K562 (cell line): ENCODE data around the gene TYW5.

Experiments used
- CREB1 ChIP-seq, 2 experiments: sonication (generic) in 1 of 2; formaldehyde crosslinking in 1 of 2; IDR thresholded peaks; 2 replicates each; pipeline versions ENCODE4 v1.6.1 to v1.8.0; 2012 to 2022; ENCODE audit warnings: inconsistent platforms in 1 of 2, mild to moderate bottlenecking in 1 of 2, missing genetic modification reagents in 1 of 2, moderate library complexity in 1 of 2
- FOXK1 ChIP-seq: sonication (generic); formaldehyde crosslinking; IDR thresholded peaks from 2 replicates; pipeline ENCODE4 v1.8.0; 2022; ENCODE audit warnings: missing genetic modification reagents, mild to moderate bottlenecking, borderline replicate concordance
- MAFF ChIP-seq: IDR thresholded peaks from 2 replicates; pipeline ENCODE4 v1.6.1; 2012; ENCODE audit warnings: low read length, improper control_type of control experiment
- MYC ChIP-seq, 2 experiments: fragments of 250-450 bp in 1 of 2; sonication (Bioruptor Pico) in 1 of 2; IDR thresholded peaks; 2 replicates each; pipeline versions ENCODE4 v1.5.1 to v1.6.1; 2012 to 2021; ENCODE audit warnings: low read depth in 2 of 2, borderline replicate concordance in 1 of 2, improper control_type of control experiment in 1 of 2, low read length in 1 of 2, mild to moderate bottlenecking in 1 of 2, moderate library complexity in 1 of 2
- NR1H2 ChIP-seq: sonication (generic); formaldehyde crosslinking; IDR thresholded peaks from 2 replicates; pipeline ENCODE4 v1.4.0; 2020; ENCODE audit warnings: mild to moderate bottlenecking, missing genetic modification reagents
- ZFX ChIP-seq: sonication (generic); formaldehyde crosslinking; IDR thresholded peaks from 2 replicates; pipeline ENCODE4 v1.8.0; 2022; ENCODE audit warnings: mild to moderate bottlenecking, missing genetic modification reagents, moderate library complexity
- TF ChIP-seq, protein P1 (sequence below), 3 experiments: IDR thresholded peaks in 2 of 3; conservative IDR thresholded peaks in 1 of 3; 2 replicates each; pipeline ENCODE4 v1.5.1; 2011 to 2012; ENCODE audit warnings: low read length in 3 of 3, mild to moderate bottlenecking in 3 of 3, control low read depth in 2 of 3, improper control_type of control experiment in 1 of 3, inconsistent platforms in 1 of 3, low read depth in 1 of 3, mixed read lengths in 1 of 3, moderate library complexity in 1 of 3; ENCODE audit not compliant: insufficient read depth in 2 of 3

DNA sequence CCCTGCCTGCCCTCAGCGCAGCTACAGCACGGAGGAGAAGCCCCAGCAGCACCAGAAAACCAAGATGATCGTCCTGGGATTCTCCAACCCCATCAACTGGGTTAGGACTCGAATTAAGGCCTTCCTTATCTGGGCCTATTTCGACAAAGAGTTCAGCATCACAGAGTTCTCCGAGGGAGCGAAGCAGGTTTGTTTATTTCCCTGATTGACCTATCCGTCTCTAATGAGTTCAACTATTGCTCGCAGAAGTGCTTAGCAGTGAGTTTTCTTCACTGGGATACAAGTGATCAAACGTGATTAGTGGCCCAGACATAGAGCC lies 730 bp upstream of the TYW5 start:
- TF ChIP-seq NR1H2 (no peak), ZFX (CRISPR knock-in tag) (peak; percentile 72), MYC (IDR thresholded peaks at IDR 0.05; ENCODE audit: low read depth, low read length) (no peak), MYC (CRISPR knock-in tag; IDR thresholded peaks at IDR 0.05; ENCODE audit: borderline replicate concordance, low read depth) (no peak), FOXK1 (CRISPR knock-in tag) (no peak), MAFF (no peak), CREB1 (IDR thresholded peaks at IDR 0.05) (no peak), CREB1 (CRISPR knock-in tag; IDR thresholded peaks at IDR 0.05) (no peak)
- TF ChIP-seq, protein P1, sequence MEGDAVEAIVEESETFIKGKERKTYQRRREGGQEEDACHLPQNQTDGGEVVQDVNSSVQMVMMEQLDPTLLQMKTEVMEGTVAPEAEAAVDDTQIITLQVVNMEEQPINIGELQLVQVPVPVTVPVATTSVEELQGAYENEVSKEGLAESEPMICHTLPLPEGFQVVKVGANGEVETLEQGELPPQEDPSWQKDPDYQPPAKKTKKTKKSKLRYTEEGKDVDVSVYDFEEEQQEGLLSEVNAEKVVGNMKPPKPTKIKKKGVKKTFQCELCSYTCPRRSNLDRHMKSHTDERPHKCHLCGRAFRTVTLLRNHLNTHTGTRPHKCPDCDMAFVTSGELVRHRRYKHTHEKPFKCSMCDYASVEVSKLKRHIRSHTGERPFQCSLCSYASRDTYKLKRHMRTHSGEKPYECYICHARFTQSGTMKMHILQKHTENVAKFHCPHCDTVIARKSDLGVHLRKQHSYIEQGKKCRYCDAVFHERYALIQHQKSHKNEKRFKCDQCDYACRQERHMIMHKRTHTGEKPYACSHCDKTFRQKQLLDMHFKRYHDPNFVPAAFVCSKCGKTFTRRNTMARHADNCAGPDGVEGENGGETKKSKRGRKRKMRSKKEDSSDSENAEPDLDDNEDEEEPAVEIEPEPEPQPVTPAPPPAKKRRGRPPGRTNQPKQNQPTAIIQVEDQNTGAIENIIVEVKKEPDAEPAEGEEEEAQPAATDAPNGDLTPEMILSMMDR (IDR thresholded peaks at IDR 0.05 in 2 of 3, conservative IDR thresholded peaks at IDR 0.05 in 1 of 3; ENCODE audit: insufficient read depth in 2 of 3, low read depth in 1 of 3, low read length in 3 of 3): no peak
